ENCODE measurements around the gene QSOX1. TPM values are rescaled to one million over a fixed set of nuclear protein-coding genes. Genes with fewer than 3 reads are reported as not detected.

Gene QSOX1
- total RNA-seq, 4 donors from 2014 or later, result 19.6 to 45.2 (median 28.4) TPM

GRCh38 chr1:180177931-180178330 is 23.3 kb downstream of the QSOX1 start:
- 85 to 87% methylated on average over 4 of the region's 4 CpGs for WGBS, 2 donors
- H3K27me3 ChIP-seq, result no peaks in the 10 kb centered on the region
- no peak overlapping the region for H3K4me3 ChIP-seq (replicated peaks in 1 of 3)
- intact Hi-C loops (cut with DNase I), result loop anchor here (10.0 kb wide), 3 partner anchors 53 to 473 kb away; partner anchors contain the start of gene TOR1AIP2
- H3K27ac ChIP-seq, result no peak overlapping the region
- peaks cover 10 to 14% of the 10 kb centered on the region in 2 donors for H3K4me1 ChIP-seq
- H3K9me3 ChIP-seq, result no peaks in the 10 kb centered on the region
- no peak for TF ChIP-seq CTCF (IDR thresholded peaks at IDR 0.05)
- no peak for TF ChIP-seq POLR2A (IDR thresholded peaks at IDR 0.05)
- no peaks in the 10 kb centered on the region for H3K36me3 ChIP-seq
- no peak for DNase-seq

- WGBS, 2 donors, result 62% methylated on average over 12 of the region's 12 CpGs
- peak; percentile 51 to 66 for DNase-seq
- Histone ChIP-seq H3K27me3 (no peaks in the 10 kb centered on the region), H3K9me3 (no peaks in the 10 kb centered on the region), H3K4me3 (replicated peaks in 1 of 3) (no peak overlapping the region), H3K27ac (no peak overlapping the region), H3K36me3 (no peaks in the 10 kb centered on the region), H3K4me1 (peaks cover 7 to 11% of the 10 kb centered on the region in 2 donors)
- intact Hi-C loops (cut with DNase I), result loop anchor here (10.0 kb wide), 3 partner anchors 54 to 474 kb away; partner anchors contain the start of gene TOR1AIP2
- TF ChIP-seq CTCF (IDR thresholded peaks at IDR 0.05) (peak; percentile 75 to 95 (median 82)), POLR2A (IDR thresholded peaks at IDR 0.05) (no peak)
These were observed 24.0 kb downstream of the QSOX1 start for GRCh38 chr1:180178511-180179161.

GRCh38 chr1:180179162-180179957 is 24.7 kb downstream of the QSOX1 start:
- TF ChIP-seq CTCF (IDR thresholded peaks at IDR 0.05) (no peak), POLR2A (IDR thresholded peaks at IDR 0.05) (no peak)
- H3K36me3 ChIP-seq, result no peaks in the 10 kb centered on the region
- no peaks in the 10 kb centered on the region for H3K9me3 ChIP-seq
- H3K4me1 ChIP-seq, result peaks cover 1 to 4% of the 10 kb centered on the region in 2 donors
- H3K27me3 ChIP-seq, result no peaks in the 10 kb centered on the region
- 82 to 83% methylated on average over 12 of the region's 12 CpGs for WGBS, 2 donors
- H3K27ac ChIP-seq, result no peak overlapping the region
- DNase-seq, result no peak
- intact Hi-C loops (cut with DNase I), result loop anchor here (10.0 kb wide), 3 partner anchors 55 to 475 kb away; partner anchors contain the start of gene TOR1AIP2
- no peak overlapping the region for H3K4me3 ChIP-seq (replicated peaks in 1 of 3)

- Histone ChIP-seq H3K4me3 (replicated peaks in 1 of 3) (no peak overlapping the region), H3K36me3 (no peaks in the 10 kb centered on the region), H3K4me1 (no peaks in the 10 kb centered on the region), H3K9me3 (no peaks in the 10 kb centered on the region), H3K27me3 (no peaks in the 10 kb centered on the region), H3K27ac (no peak overlapping the region)
- intact Hi-C loops (cut with DNase I), result no loop called here
- WGBS, 2 donors, result 76% methylated on average over 7 of the region's 7 CpGs
- DNase-seq, result no peak
- no peak for TF ChIP-seq POLR2A (IDR thresholded peaks at IDR 0.05)
- peak in 1 of 6 experiments; percentile 25 for TF ChIP-seq CTCF (IDR thresholded peaks at IDR 0.05)
These were observed 26.4 kb downstream of the QSOX1 start for GRCh38 chr1:180181048-180181447.

All from thyroid gland (tissue), 4 donors.